Stimulated activated CD8-positive, alpha-beta memory T cell treated with anti-CD3 and anti-CD28 coated beads, Interleukin-2, amount 100 ng/mL, for 1 hour (primary cell): ENCODE data around the gene CNTFR.

ENCODE experiments used
- DNase-seq, 2 donors: peaks; one replicate each; pipeline ENCODE4 v3.0.0-alpha.2; 2020; ENCODE audit warnings: low read depth in 2 of 2

Gene CNTFR

GRCh38 chr9:34572092-34572491, 17.4 kb downstream of the CNTFR start:
- DNase-seq = no peak

GRCh38 chr9:34571481-34571810, 18.1 kb downstream of the CNTFR start:
- DNase-seq = no peak

GRCh38 chr9:34570809-34571480, 18.6 kb downstream of the CNTFR start:
- no peak for DNase-seq

GRCh38 chr9:34570376-34570775, 19.1 kb downstream of the CNTFR start:
- DNase-seq = no peak

GRCh38 chr9:34568774-34569173, 20.8 kb downstream of the CNTFR start:
- no peak for DNase-seq

GRCh38 chr9:34568133-34568532, 21.4 kb downstream of the CNTFR start:
- DNase-seq = no peak

- no peak for DNase-seq
Observed at GRCh38 chr9:34566972-34567371, 22.6 kb downstream of the CNTFR start.

GRCh38 chr9:34566322-34566721, 23.2 kb downstream of the CNTFR start:
- no peak for DNase-seq

GRCh38 chr9:34565856-34566255, 23.7 kb downstream of the CNTFR start:
- no peak for DNase-seq

- no peak for DNase-seq
Observed at GRCh38 chr9:34564617-34565016, 24.9 kb downstream of the CNTFR start.

GRCh38 chr9:34563262-34563661, 26.3 kb downstream of the CNTFR start:
- DNase-seq = no peak

- no peak for DNase-seq
Observed at GRCh38 chr9:34562135-34562745, 27.3 kb downstream of the CNTFR start.

GRCh38 chr9:34560599-34561214, 28.8 kb downstream of the CNTFR start:
- DNase-seq = no peak

GRCh38 chr9:34559624-34560455, 29.7 kb downstream of the CNTFR start:
- no peak for DNase-seq

- no peak for DNase-seq
Observed at GRCh38 chr9:34558919-34559623, 30.5 kb downstream of the CNTFR start.

GRCh38 chr9:34558364-34558763, 31.2 kb downstream of the CNTFR start:
- DNase-seq = no peak

GRCh38 chr9:34557426-34558321, 31.9 kb downstream of the CNTFR start:
- DNase-seq = no peak

- no peak for DNase-seq
Observed at GRCh38 chr9:34556949-34557348, 32.6 kb downstream of the CNTFR start.

- DNase-seq = no peak
Observed at GRCh38 chr9:34555936-34556525, 33.5 kb downstream of the CNTFR start.

GRCh38 chr9:34555500-34555899, 34.0 kb downstream of the CNTFR start:
- DNase-seq = no peak

- no peak for DNase-seq
Observed at GRCh38 chr9:34555002-34555348, 34.5 kb downstream of the CNTFR start.
